Upper lobe of right lung (tissue), 1 donor: Measurements from ENCODE around the gene STAT3. TPM values are rescaled to one million over a fixed set of nuclear protein-coding genes. Genes with fewer than 3 reads are reported as not detected.

Experiments used
- ATAC-seq: fragments of 200-7000 bp; cut with Tn5 transposase; one replicate; pipeline ENCODE4 v1.9.1; 2020; ENCODE audit warnings: mild to moderate bottlenecking, moderate library complexity
- DNase-seq: peaks from one replicate; pipeline ENCODE4 v3.0.0-alpha.2; 2020
- H3K27ac ChIP-seq: fragments of 200-600 bp; one replicate; pipeline ENCODE4 v1.8.0; 2022
- H3K27me3 ChIP-seq: fragments of 200-600 bp; one replicate; pipeline ENCODE4 v1.8.0; 2022; ENCODE audit warnings: mild to moderate bottlenecking
- H3K36me3 ChIP-seq: fragments of 200-600 bp; one replicate; pipeline ENCODE4 v1.8.0; 2022
- H3K4me1 ChIP-seq: fragments of 200-600 bp; one replicate; pipeline ENCODE4 v1.8.0; 2022
- H3K4me3 ChIP-seq: fragments of 200-600 bp; one replicate; pipeline ENCODE4 v1.8.0; 2022; ENCODE audit warnings: mild to moderate bottlenecking
- H3K9me3 ChIP-seq: fragments of 200-600 bp; one replicate; pipeline ENCODE4 v1.8.0; 2022
- CTCF ChIP-seq: fragments of 200-600 bp; IDR thresholded peaks from one replicate; pipeline ENCODE4 v1.8.0; 2022; ENCODE audit warnings: antibody characterized with exemption
- intact Hi-C: fragments of 100-400 bp; cut with DNase I; formaldehyde crosslinking; loops from one replicate; pipeline ENCODE4 v1.11.0; 2022
- total RNA-seq: library from RNA; stranded (reverse); fragmentation: NEBNext Ultra II Directional; extraction: Animal tissue kit (Norgen Biotek cat#: 25700); gene quantifications from one replicate; pipeline ENCODE4 v1.2.1, GENCODE V29; 2021
- donor health status: DM: no; HTN: yes; CAD: no; lungs with severe emphysema.

Gene STAT3
- total RNA-seq, 1 donor from 2014 or later = 309 TPM

- Histone ChIP-seq H3K9me3 (no peaks in the 10 kb centered on the region), H3K36me3 (peaks cover 92% of the 10 kb centered on the region), H3K4me3 (no peak overlapping the region), H3K27me3 (no peaks in the 10 kb centered on the region), H3K4me1 (peaks cover 20% of the 10 kb centered on the region), H3K27ac (no peak overlapping the region)
- TF ChIP-seq CTCF = no peak
- DNase-seq (no peak), ATAC-seq (no peak)
- intact Hi-C loops = no loop called here
Measured at GRCh38 chr17:42317266-42317845, 70.9 kb downstream of the STAT3 start.

- DNase-seq (no peak), ATAC-seq (no peak)
- H3K4me3 ChIP-seq = no peak overlapping the region
- no peak for TF ChIP-seq CTCF
- H3K27me3 ChIP-seq = no peaks in the 10 kb centered on the region
- intact Hi-C loops = no loop called here
- no peaks in the 10 kb centered on the region for H3K9me3 ChIP-seq
- no peak overlapping the region for H3K27ac ChIP-seq
- peaks cover 26% of the 10 kb centered on the region for H3K4me1 ChIP-seq
- H3K36me3 ChIP-seq = peaks cover 86% of the 10 kb centered on the region
Measured at GRCh38 chr17:42316755-42317154, 71.5 kb downstream of the STAT3 start.

GRCh38 chr17:42315402-42316156 lies 72.7 kb downstream of the STAT3 start:
- TF ChIP-seq CTCF = no peak
- intact Hi-C loops = no loop called here
- peaks cover 78% of the 10 kb centered on the region for H3K36me3 ChIP-seq
- DNase-seq = no peak
- peaks cover 36% of the 10 kb centered on the region for H3K4me1 ChIP-seq
- H3K4me3 ChIP-seq = no peak overlapping the region
- no peaks in the 10 kb centered on the region for H3K9me3 ChIP-seq
- peak overlapping the region; percentile 11 for H3K27ac ChIP-seq
- no peaks in the 10 kb centered on the region for H3K27me3 ChIP-seq
- ATAC-seq = no peak

- H3K4me3 ChIP-seq = no peak overlapping the region
- ATAC-seq (no peak), DNase-seq (no peak)
- peaks cover 77% of the 10 kb centered on the region for H3K36me3 ChIP-seq
- peaks cover 32% of the 10 kb centered on the region for H3K4me1 ChIP-seq
- intact Hi-C loops = no loop called here
- no peaks in the 10 kb centered on the region for H3K27me3 ChIP-seq
- no peaks in the 10 kb centered on the region for H3K9me3 ChIP-seq
- peak overlapping the region; percentile 11 for H3K27ac ChIP-seq
- no peak for TF ChIP-seq CTCF
Measured at GRCh38 chr17:42313773-42314566, 74.3 kb downstream of the STAT3 start.

- H3K27me3 ChIP-seq = no peaks in the 10 kb centered on the region
- DNase-seq = no peak
- H3K4me1 ChIP-seq = peaks cover 32% of the 10 kb centered on the region
- no peak for ATAC-seq
- intact Hi-C loops = no loop called here
- no peak overlapping the region for H3K4me3 ChIP-seq
- H3K9me3 ChIP-seq = no peaks in the 10 kb centered on the region
- TF ChIP-seq CTCF = no peak
- H3K27ac ChIP-seq = no peak overlapping the region
- peaks cover 76% of the 10 kb centered on the region for H3K36me3 ChIP-seq
Measured at GRCh38 chr17:42313389-42313772, 74.9 kb downstream of the STAT3 start.
